ENCODE measurements around the gene ATP9A.

The ATP9A gene

DNA sequence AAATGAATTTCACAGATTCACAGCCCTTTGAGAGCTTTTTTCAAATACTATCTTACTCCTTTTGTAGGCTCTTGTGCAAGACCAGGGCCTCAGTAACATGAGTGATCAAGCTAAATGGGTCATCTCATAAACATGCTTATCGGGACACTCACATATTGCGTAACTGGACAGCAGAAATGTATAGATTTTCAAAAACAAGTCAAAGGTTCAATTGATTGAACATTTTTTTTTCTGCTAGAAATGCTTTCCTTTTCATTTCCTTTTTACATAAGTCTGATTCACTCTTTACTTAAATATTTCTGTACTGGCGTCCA lies 42.8 kb upstream of the ATP9A start:
- H3K4me3 ChIP-seq (ENCODE audit: low read depth, low read length) = no peak overlapping the region
- DNase-seq (ENCODE audit: low read depth) = no peak
- TF ChIP-seq, protein P1, sequence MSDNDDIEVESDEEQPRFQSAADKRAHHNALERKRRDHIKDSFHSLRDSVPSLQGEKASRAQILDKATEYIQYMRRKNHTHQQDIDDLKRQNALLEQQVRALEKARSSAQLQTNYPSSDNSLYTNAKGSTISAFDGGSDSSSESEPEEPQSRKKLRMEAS (IDR thresholded peaks at IDR 0.05; ENCODE audit: low read depth, low read length) = no peak
- TF ChIP-seq, protein P2, sequence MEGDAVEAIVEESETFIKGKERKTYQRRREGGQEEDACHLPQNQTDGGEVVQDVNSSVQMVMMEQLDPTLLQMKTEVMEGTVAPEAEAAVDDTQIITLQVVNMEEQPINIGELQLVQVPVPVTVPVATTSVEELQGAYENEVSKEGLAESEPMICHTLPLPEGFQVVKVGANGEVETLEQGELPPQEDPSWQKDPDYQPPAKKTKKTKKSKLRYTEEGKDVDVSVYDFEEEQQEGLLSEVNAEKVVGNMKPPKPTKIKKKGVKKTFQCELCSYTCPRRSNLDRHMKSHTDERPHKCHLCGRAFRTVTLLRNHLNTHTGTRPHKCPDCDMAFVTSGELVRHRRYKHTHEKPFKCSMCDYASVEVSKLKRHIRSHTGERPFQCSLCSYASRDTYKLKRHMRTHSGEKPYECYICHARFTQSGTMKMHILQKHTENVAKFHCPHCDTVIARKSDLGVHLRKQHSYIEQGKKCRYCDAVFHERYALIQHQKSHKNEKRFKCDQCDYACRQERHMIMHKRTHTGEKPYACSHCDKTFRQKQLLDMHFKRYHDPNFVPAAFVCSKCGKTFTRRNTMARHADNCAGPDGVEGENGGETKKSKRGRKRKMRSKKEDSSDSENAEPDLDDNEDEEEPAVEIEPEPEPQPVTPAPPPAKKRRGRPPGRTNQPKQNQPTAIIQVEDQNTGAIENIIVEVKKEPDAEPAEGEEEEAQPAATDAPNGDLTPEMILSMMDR (IDR thresholded peaks at IDR 0.05; ENCODE audit: low read depth, low read length) = no peak
- TF ChIP-seq POLR2A (IDR thresholded peaks at IDR 0.05; ENCODE audit: extremely low read depth, insufficient read length) = no peak
- TF ChIP-seq MYC (IDR thresholded peaks at IDR 0.05; ENCODE audit: low read depth, low read length) = no peak

DNA sequence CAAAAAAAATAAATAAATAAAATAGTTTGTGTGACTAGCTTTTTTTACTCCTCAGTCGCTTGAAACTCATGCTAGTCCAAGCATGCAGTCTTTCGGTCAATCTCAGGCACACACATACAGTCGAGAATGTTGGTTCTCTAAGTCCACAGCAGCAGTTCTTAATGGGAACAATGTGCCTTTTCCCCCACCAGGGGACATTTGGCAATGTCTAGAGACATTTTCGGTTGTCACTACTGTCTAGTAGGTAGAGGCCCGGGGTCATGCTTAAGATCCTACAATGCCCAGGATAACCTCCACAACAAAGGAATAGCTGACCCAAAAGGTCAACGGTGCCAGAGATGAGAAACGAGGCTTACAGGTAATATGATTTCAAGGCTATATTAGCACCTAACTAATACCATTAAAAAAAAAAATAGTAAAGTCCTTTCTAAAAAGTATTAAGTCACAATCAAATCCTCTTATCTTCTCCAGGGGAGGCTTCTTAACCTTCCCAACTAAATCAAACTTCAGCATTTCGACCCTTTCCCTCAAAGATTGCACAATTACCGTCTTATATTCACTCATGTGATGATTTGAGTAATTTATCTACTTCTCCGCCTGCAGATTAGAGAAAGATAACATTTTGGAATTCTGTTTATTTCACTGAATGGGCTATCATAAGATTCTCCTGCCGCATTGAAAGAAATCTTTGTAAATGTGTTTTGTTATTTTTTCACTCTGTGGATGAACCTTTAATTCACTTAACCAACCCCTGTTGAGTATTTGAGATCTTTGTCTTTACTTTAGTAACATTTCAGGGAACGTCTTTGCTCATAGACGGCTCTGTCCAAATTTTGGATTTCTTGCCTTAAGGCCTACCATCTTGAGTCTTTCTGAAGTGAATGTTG lies 42.2 kb upstream of the ATP9A start:
- no peak for DNase-seq (ENCODE audit: low read depth)
- no peak for TF ChIP-seq MYC (IDR thresholded peaks at IDR 0.05; ENCODE audit: low read depth, low read length)
- TF ChIP-seq POLR2A (IDR thresholded peaks at IDR 0.05; ENCODE audit: extremely low read depth, insufficient read length) = no peak
- TF ChIP-seq, protein P2 (IDR thresholded peaks at IDR 0.05; ENCODE audit: low read depth, low read length) = no peak
- TF ChIP-seq, protein P1 (IDR thresholded peaks at IDR 0.05; ENCODE audit: low read depth, low read length) = no peak
- H3K4me3 ChIP-seq (ENCODE audit: low read depth, low read length) = no peak overlapping the region

DNA sequence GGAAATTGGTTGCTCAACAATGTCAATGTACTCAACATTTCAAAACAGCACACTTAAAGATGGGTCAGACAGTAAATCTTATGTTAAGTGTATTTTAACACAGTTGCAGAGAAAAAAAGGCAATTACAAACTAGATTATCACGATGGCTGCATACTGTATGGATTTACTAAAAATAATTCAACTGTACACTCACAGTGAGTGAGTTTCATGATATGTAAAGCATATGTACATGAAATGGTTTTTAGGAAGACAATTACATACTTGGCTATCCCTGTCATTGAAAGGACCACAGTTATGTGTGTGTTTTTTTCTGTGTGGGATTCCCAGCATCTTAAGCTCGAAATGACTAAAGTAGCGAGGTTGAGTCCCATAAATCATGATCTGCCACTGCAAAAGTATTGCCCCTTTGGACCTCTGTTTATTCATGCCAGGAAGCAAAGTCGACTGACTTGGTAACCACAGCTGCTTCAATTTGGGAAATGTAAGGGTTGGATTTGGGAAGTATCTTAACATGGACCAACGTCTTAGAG lies 39.6 kb upstream of the ATP9A start:
- DNase-seq (ENCODE audit: low read depth) = no peak
- no peak for TF ChIP-seq MYC (IDR thresholded peaks at IDR 0.05; ENCODE audit: low read depth, low read length)
- TF ChIP-seq POLR2A (IDR thresholded peaks at IDR 0.05; ENCODE audit: extremely low read depth, insufficient read length) = no peak
- TF ChIP-seq, protein P1 (IDR thresholded peaks at IDR 0.05; ENCODE audit: low read depth, low read length) = no peak
- TF ChIP-seq, protein P2 (IDR thresholded peaks at IDR 0.05; ENCODE audit: low read depth, low read length) = no peak
- H3K4me3 ChIP-seq (ENCODE audit: low read depth, low read length) = no peak overlapping the region

DNA sequence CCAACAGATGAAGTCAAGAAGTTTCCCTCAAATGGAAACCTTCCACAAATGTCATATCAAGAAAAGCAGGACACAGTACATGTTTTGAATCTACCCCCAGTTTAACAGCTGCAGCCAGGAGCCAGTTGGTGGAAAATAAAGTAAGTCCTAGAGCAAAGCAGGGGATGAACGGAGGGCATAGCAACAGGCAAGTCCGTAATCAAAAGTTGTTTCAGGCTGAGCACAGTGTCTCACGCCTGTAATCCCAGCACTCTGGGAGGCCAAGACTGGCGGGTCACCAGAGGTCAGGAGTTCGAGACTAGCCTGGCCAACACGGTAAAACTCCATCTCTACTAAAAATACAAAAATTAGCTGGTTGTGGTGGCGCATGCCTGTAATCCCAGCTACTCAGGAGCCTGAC lies 36.6 kb upstream of the ATP9A start:
- no peak for DNase-seq (ENCODE audit: low read depth)
- H3K4me3 ChIP-seq (ENCODE audit: low read depth, low read length) = no peak overlapping the region

DNA sequence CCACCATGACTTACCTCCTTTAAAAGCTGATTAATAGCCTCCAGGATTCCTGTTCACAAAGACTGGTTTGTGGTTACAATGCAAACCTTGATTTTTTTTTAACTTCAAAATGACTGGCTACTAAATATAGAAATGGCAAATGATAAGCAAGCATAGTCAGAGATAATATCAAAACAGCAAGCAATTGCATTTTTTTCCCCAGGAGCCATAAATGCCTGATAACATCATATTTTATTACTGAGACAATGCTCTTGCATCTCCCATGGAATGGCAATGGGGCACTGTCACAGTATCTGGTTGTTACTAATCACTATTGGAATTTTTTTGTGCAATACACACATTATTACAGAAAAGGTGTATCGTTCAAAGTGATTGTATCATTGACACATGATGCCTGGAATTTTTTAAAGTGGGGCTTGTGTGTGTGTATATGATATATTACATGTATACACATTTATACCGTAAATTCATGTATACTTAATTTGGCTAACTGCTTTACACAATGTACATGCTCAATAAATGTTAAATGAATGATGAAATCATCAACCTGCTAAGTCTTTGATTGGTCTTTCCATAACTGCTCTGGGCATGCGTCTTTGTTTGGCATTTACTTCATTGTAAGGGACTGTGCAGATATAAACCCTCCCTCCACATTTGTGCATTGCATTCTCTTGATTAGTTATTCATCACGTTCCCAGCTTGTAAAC lies 35.1 kb upstream of the ATP9A start:
- TF ChIP-seq, protein P1 (IDR thresholded peaks at IDR 0.05; ENCODE audit: low read depth, low read length) = no peak
- TF ChIP-seq, protein P2 (IDR thresholded peaks at IDR 0.05; ENCODE audit: low read depth, low read length) = no peak
- TF ChIP-seq POLR2A (IDR thresholded peaks at IDR 0.05; ENCODE audit: extremely low read depth, insufficient read length) (no peak), MYC (IDR thresholded peaks at IDR 0.05; ENCODE audit: low read depth, low read length) (no peak)
- H3K4me3 ChIP-seq (ENCODE audit: low read depth, low read length) = no peak overlapping the region
- no peak for DNase-seq (ENCODE audit: low read depth)

More for the DNA sequence above, 36.6 kb upstream of the ATP9A start:
- TF ChIP-seq, protein P2 (IDR thresholded peaks at IDR 0.05; ENCODE audit: low read depth, low read length) = no peak
- TF ChIP-seq MYC (IDR thresholded peaks at IDR 0.05; ENCODE audit: low read depth, low read length) = no peak
